HG02642 (cell line): Measurements from ENCODE around the gene BSN.

ENCODE experiments used
- ATAC-seq: cut with Tn5 transposase; IDR thresholded peaks from one replicate; pipeline ENCODE4 v1.9.1; 2021; ENCODE audit warnings: mild to moderate bottlenecking; ENCODE audit not compliant: unreplicated experiment, poor library complexity

Gene BSN

GRCh38 chr3:49711489-49711888 lies 157.2 kb downstream of the BSN start:
- no peak for ATAC-seq

DNA sequence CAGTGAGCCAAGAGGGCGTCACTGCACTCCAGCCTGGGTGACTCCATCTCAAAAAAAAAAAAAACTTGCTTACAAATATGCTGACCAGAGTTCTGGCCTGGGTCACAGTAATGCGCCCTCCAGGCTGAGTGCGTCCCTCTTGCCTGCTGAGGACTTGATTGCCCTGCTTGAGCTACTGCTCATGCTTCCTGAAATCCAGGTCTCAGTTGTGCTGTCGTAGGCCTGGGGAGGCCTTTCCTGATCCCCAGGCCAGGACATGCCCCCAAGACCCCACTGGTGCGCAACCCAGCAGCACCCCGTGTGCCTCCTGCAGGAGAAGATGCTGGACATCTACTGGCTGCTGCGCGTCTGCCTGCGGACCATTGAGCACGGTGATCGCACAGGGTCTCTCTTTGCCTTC lies 157.9 kb downstream of the BSN start:
- ATAC-seq: no peak

- ATAC-seq: no peak
Observed at GRCh38 chr3:49712631-49713317, 158.5 kb downstream of the BSN start.

- no peak for ATAC-seq
Observed at GRCh38 chr3:49713336-49714105, 159.2 kb downstream of the BSN start.

DNA sequence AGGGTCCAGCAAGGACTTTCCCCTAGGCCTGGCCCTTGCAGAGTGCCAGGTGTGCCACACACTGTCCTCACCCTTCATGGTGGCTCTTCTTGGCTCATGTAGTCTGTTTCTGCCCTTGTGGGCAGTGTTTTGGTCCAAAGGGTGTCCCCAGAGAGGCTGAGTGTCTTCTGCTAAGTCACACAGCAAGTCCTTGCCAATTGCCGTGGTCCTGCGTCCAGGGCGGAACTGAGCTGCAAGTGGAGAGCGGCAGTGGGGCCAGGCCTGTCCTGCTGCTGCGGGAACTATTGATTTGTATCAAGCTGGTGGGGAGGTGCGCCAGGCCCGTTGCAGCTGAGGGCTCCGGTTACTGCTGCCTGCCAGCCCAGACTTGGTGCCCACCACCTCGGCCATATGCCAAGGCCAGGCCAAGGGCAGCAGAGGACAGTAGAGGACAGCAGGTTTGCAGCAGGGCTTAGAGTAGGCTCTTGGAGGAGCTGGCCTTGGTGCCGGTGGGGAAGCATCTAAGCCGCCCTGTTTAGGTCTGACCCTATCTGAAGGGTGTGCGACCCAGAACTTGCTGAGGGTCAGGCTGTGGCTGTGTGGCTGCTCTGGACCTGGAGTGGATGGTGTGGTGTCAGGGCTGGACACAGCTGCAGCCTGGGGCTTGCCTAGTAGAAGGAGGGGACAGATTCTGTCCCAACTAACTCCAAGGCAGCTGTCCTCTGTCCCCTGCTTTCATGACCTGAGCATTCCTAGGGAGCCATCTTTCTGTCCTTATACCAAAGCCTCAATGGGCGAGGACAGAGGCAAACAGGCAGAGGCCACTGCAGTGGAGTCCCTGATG lies 160.7 kb downstream of the BSN start:
- no peak for ATAC-seq

- ATAC-seq: no peak
Observed at GRCh38 chr3:49715611-49716121, 161.4 kb downstream of the BSN start.

GRCh38 chr3:49716169-49716568 lies 161.9 kb downstream of the BSN start:
- ATAC-seq: no peak

DNA sequence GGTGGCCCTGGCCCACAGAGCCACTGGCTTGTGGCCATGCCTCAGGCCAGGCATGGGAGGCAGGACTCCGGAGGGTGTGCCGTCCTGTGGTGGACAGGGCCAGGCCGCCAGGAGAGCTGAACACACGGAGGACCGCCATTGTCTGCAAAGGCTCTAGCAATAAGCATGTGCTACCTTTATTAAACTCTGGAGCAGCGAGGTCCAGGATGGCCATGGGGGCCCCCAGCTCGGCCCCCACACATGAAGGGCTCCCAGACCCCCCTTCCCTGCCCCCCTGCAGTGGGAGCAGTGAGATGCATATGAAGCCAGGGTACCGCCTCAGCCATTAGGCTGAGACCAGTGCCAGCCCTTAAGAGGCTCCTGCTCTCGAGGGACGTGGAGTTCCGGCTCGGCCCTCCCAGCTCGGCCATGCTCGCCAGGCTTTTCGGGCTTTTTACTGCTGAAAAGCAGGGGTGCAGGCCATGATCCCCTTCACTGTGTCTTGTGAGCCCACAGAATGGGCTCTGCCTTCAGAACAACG lies 162.5 kb downstream of the BSN start:
- ATAC-seq: no peak

- no peak for ATAC-seq
Observed at GRCh38 chr3:49717211-49717958, 163.1 kb downstream of the BSN start.

- no peak for ATAC-seq
Observed at GRCh38 chr3:49717959-49718857, 163.9 kb downstream of the BSN start.

GRCh38 chr3:49718858-49719213 lies 164.6 kb downstream of the BSN start:
- ATAC-seq: no peak

DNA sequence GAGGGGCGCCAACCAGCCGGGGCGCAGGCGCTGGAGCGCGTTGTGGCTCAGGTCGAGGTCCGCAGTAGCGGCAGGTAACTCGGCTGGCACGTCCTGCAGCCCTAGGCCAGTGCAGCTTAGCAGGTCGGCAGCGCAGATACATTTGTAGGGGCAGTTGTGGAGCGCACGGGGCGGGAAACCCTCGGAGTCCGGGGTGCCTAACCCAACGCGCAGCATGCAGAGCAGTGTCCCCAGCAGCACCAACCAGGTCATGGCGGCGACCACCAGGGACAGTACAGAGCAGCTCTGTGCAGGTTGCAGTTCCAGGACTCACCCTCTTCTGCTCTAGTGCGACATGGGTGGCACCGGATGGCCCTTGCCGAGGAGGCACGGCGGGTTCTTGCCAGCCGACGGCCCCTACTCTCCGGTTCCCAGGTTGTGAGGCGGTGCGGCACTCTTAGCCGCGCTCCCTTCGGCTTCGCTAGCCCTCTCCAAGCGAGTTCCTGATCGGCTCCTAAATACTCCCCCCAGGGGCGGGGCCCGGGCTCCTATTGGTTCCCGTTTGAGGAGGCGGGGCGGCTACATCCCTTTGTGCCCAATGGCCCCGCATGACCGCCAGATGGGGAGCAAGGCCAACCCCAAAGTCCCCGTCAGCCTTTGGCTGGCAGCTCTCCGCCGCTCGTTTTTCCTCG lies 165.1 kb downstream of the BSN start, which contains the start of gene AMIGO3:
TSS of gene AMIGO3 (minus strand) at position 471 of the 671 bp plus-strand sequence. CDS start at position 252, 219 bp downstream.
- peak; percentile 45 for ATAC-seq
